K562 (cell line): ENCODE measurements around the gene RFLNA. TPM values are rescaled to one million over a fixed set of nuclear protein-coding genes. Genes with fewer than 3 reads are reported as not detected.

Experiments
- AFF4 ChIP-seq: sonication (generic); formaldehyde crosslinking; IDR thresholded peaks from 2 replicates; pipeline ENCODE4 v1.8.0; 2023; ENCODE audit warnings: mild to moderate bottlenecking, missing genetic modification reagents
- CHD7 ChIP-seq: fragments of 200-600 bp; sonication (generic); IDR thresholded peaks from one replicate; pipeline ENCODE4 v1.6.1; 2012; ENCODE audit warnings: mild to moderate bottlenecking, low read depth, low read length, inconsistent platforms
- GTF2E2 ChIP-seq: fragments of 200-800 bp; sonication (Bioruptor generic); IDR thresholded peaks from 2 replicates; pipeline ENCODE4 v1.6.1; 2016; ENCODE audit warnings: missing genetic modification characterization, missing compliant biosample characterization
- IRF1 ChIP-seq: sonication (generic); formaldehyde crosslinking; IDR thresholded peaks from 2 replicates; pipeline ENCODE4 v1.8.0; 2022; ENCODE audit warnings: missing genetic modification reagents, mild to moderate bottlenecking, borderline replicate concordance
- MECOM ChIP-seq: fragments of 250-450 bp; sonication (Bioruptor Pico); IDR thresholded peaks from 2 replicates; pipeline ENCODE4 v1.8.0; 2022; ENCODE audit warnings: inconsistent platforms
- NFIX ChIP-seq: fragments of 250-450 bp; sonication (Bioruptor Pico); IDR thresholded peaks from 2 replicates; pipeline ENCODE4 v1.4.0; 2020; ENCODE audit warnings: low read depth, mild to moderate bottlenecking, moderate library complexity
- PTRF ChIP-seq: fragments of 450-650 bp; IDR thresholded peaks from 2 replicates; pipeline ENCODE4 v1.6.1; 2016; ENCODE audit warnings: mild to moderate bottlenecking, missing genetic modification characterization, missing compliant biosample characterization
- RBM34 ChIP-seq: fragments of 200-400 bp; formaldehyde crosslinking; IDR thresholded peaks from 2 replicates; pipeline ENCODE4 v1.6.1; 2018; ENCODE audit warnings: low read length, borderline replicate concordance; ENCODE audit not compliant: insufficient read depth
- ZBTB1 ChIP-seq: sonication (generic); formaldehyde crosslinking; IDR thresholded peaks from 2 replicates; pipeline ENCODE4 v1.8.1; 2023; ENCODE audit warnings: missing genetic modification reagents, low read depth, mild to moderate bottlenecking, borderline replicate concordance
- ZNF134 ChIP-seq: fragments of 250-450 bp; sonication (Bioruptor Pico); conservative IDR thresholded peaks from 2 replicates; pipeline ENCODE4 v1.4.0; 2020
- polyA plus RNA-seq, 8 experiments: library from polyadenylated mRNA; depleted of rRNA in 4 of 8; stranded (reverse) in 5 of 8; unstranded in 3 of 8; fragments of >200 nt; fragmentation: Nextera tagmentation in 2 of 8; fragmentation: Illumina TruSeq in 1 of 8; extraction: Ambion mirVana in 2 of 8; extraction: Trizol in 1 of 8; gene quantifications; 2 replicates each; pipeline versions ENCODE4 v1.2.1 to v1.2.3, GENCODE V29; 2011 to 2014; ENCODE audit warnings: inconsistent platforms in 1 of 8, missing spikeins in 1 of 8
- total RNA-seq, 7 experiments: library from RNA; depleted of rRNA in 6 of 7; stranded (reverse); fragments of >200 nt in 6 of 7; fragmentation: Illumina TruSeq in 2 of 7; extraction: Trizol in 2 of 7; gene quantifications; 2 replicates each; pipeline versions ENCODE4 v1.2.1 to v1.2.3, GENCODE V29; 2011 to 2021; ENCODE audit warnings: low replicate concordance in 1 of 7

RFLNA gene
- total and polyA plus RNA-seq, 9 of the 15 experiments (the other 6 are each of a cell fraction or from before 2014, with no cell fraction given) = not detected

- TF ChIP-seq AFF4 (CRISPR knock-in tag) (no peak), PTRF (tag) (no peak), NFIX (CRISPR knock-in tag) (peak; percentile 65; the same call in 1 of the 2 replicates), ZNF134 (CRISPR knock-in tag) (no peak), MECOM (CRISPR knock-in tag) (no peak), ZBTB1 (CRISPR knock-in tag) (no peak), RBM34 (no peak), IRF1 (CRISPR knock-in tag) (no peak), GTF2E2 (tag) (no peak), CHD7 (no peak)
Observed at GRCh38 chr12:124352839-124353238, 57.9 kb downstream of the RFLNA start (continued).
